HepG2 (cell line): ENCODE results near the gene DLG1. TPM values are rescaled to one million over a fixed set of nuclear protein-coding genes. Genes with fewer than 3 reads are reported as not detected.
A peak's percentile ranks its signal among the peaks of the same experiment; 100 is the strongest.

Experiments
- EP300 ChIP-seq, 3 experiments: sonication (generic) in 1 of 3; formaldehyde crosslinking in 1 of 3; IDR thresholded peaks; 2 replicates each; pipeline versions ENCODE4 v1.5.1 to v1.6.1; 2011 to 2020; ENCODE audit warnings: low read depth in 2 of 3, low read length in 2 of 3, borderline replicate concordance in 1 of 3, improper control_type of control experiment in 1 of 3, mild to moderate bottlenecking in 1 of 3, missing genetic modification reagents in 1 of 3, moderate library complexity in 1 of 3
- HHEX ChIP-seq: IDR thresholded peaks from 2 replicates; pipeline ENCODE4 v1.6.1; 2016; ENCODE audit warnings: control low read depth
- MAFK ChIP-seq, 2 experiments: IDR thresholded peaks in 1 of 2; conservative IDR thresholded peaks in 1 of 2; 2 replicates each; pipeline ENCODE4 v1.6.1; 2011; ENCODE audit warnings: improper control_type of control experiment in 2 of 2, low read length in 2 of 2
- MED8 ChIP-seq: sonication (generic); formaldehyde crosslinking; IDR thresholded peaks from 2 replicates; pipeline ENCODE4 v1.8.1; 2023; ENCODE audit warnings: mild to moderate bottlenecking, missing genetic modification reagents; ENCODE audit not compliant: insufficient replicate concordance
- RBM22 ChIP-seq: fragments of 200-400 bp; formaldehyde crosslinking; optimal IDR thresholded peaks from 2 replicates; pipeline ENCODE3; 2017; ENCODE audit warnings: mild to moderate bottlenecking, low read length, moderate library complexity
- SIN3B ChIP-seq: fragments of 150-350 bp; IDR thresholded peaks from 2 replicates; pipeline ENCODE4 v1.6.1; 2014; ENCODE audit warnings: low read length
- TBX3 ChIP-seq: fragments of 450-650 bp; IDR thresholded peaks from 2 replicates; pipeline ENCODE4 v1.6.1; 2017; ENCODE audit warnings: antibody characterized with exemption, mild to moderate bottlenecking, inconsistent platforms, borderline replicate concordance
- ZBTB38 ChIP-seq: sonication (generic); formaldehyde crosslinking; IDR thresholded peaks from 2 replicates; pipeline ENCODE4 v1.5.1; 2020; ENCODE audit warnings: mild to moderate bottlenecking, missing genetic modification reagents
- ZFP62 ChIP-seq: sonication (generic); formaldehyde crosslinking; IDR thresholded peaks from 2 replicates; pipeline ENCODE4 v1.4.0; 2020; ENCODE audit warnings: missing genetic modification reagents
- ZKSCAN1 ChIP-seq: fragments of 150-350 bp; IDR thresholded peaks from 2 replicates; pipeline ENCODE4 v1.6.1; 2014; ENCODE audit warnings: low read length
- ZMYM4 ChIP-seq: sonication (generic); formaldehyde crosslinking; IDR thresholded peaks from 2 replicates; pipeline ENCODE4 v1.8.1; 2023; ENCODE audit warnings: mild to moderate bottlenecking, missing genetic modification reagents
- ZNF12 ChIP-seq: sonication (generic); formaldehyde crosslinking; IDR thresholded peaks from 2 replicates; pipeline ENCODE4 v1.5.0; 2020; ENCODE audit warnings: missing genetic modification reagents
- ZNF367 ChIP-seq: sonication (generic); formaldehyde crosslinking; IDR thresholded peaks from 2 replicates; pipeline ENCODE4 v1.4.0; 2020; ENCODE audit warnings: missing genetic modification reagents, borderline replicate concordance
- ZNF773 ChIP-seq: sonication (generic); formaldehyde crosslinking; IDR thresholded peaks from 2 replicates; pipeline ENCODE4 v1.4.0; 2020; ENCODE audit warnings: missing genetic modification reagents, borderline replicate concordance
- ZNF776 ChIP-seq: sonication (generic); formaldehyde crosslinking; IDR thresholded peaks from 2 replicates; pipeline ENCODE4 v1.4.0; 2020; ENCODE audit warnings: mild to moderate bottlenecking, missing genetic modification reagents
- polyA plus RNA-seq, 8 experiments: library from polyadenylated mRNA; depleted of rRNA in 3 of 8; stranded (reverse) in 7 of 8; unstranded in 1 of 8; fragments of >200 nt; fragmentation: Illumina TruSeq in 4 of 8; extraction: Trizol in 4 of 8; gene quantifications; 2 replicates each; pipeline versions ENCODE4 v1.2.1 to v1.2.3, GENCODE V29; 2011 to 2016; ENCODE audit warnings: low read depth in 4 of 8, missing spikeins in 1 of 8, mixed read lengths in 1 of 8; ENCODE audit not compliant: insufficient read depth in 1 of 8
- total RNA-seq, 5 experiments: library from RNA; depleted of rRNA; stranded (reverse); fragments of >200 nt; fragmentation: Illumina TruSeq; extraction: Trizol; gene quantifications; 2 replicates each; pipeline ENCODE4 v1.2.3, GENCODE V29; 2016; ENCODE audit warnings: low read depth in 1 of 5
- TF ChIP-seq, protein P1 (sequence below): sonication (generic); formaldehyde crosslinking; IDR thresholded peaks from 2 replicates; pipeline ENCODE4 v1.8.1; 2023; ENCODE audit warnings: mild to moderate bottlenecking, missing genetic modification reagents
- TF ChIP-seq, protein P2 (sequence below): sonication (generic); formaldehyde crosslinking; IDR thresholded peaks from 2 replicates; pipeline ENCODE4 v1.4.0; 2020; ENCODE audit warnings: missing genetic modification reagents
- TF ChIP-seq, protein P3 (sequence below): sonication (generic); formaldehyde crosslinking; IDR thresholded peaks from 2 replicates; pipeline ENCODE4 v1.8.0; 2022; ENCODE audit warnings: mild to moderate bottlenecking, missing genetic modification reagents, moderate library complexity
- TF ChIP-seq, protein P4 (sequence below): sonication (generic); formaldehyde crosslinking; IDR thresholded peaks from 2 replicates; pipeline ENCODE4 v1.5.1; 2020; ENCODE audit warnings: missing genetic modification reagents, mild to moderate bottlenecking, borderline replicate concordance
- TF ChIP-seq, protein P5 (sequence below): sonication (generic); formaldehyde crosslinking; IDR thresholded peaks from 2 replicates; pipeline ENCODE4 v1.5.0; 2020; ENCODE audit warnings: missing genetic modification reagents

The DLG1 gene
- total and polyA plus RNA-seq, 2 of the 13 experiments (the other 11 are each of a cell fraction or from before 2014, with no cell fraction given): 30.5 to 104 TPM

DNA sequence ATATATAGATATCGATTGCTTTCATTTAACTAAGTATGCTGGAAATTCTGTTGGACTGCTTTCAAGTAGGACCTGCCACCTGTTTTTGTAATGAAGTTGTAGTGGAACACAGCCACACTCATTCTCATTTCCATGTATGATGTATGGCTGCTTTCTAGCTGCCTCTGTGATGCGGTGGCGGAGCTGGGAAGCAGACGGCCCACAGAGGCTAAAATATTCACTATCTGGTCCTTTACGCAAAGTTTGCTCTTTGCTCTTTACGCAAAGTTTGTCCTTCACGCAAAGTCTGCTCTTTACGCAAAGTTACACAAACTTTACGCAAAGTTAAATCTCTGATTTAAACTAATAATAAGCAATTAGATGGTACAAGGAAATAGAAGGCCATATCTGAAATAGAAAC is 91.5 kb downstream of the DLG1 start (continued):
- TF ChIP-seq, protein P1, sequence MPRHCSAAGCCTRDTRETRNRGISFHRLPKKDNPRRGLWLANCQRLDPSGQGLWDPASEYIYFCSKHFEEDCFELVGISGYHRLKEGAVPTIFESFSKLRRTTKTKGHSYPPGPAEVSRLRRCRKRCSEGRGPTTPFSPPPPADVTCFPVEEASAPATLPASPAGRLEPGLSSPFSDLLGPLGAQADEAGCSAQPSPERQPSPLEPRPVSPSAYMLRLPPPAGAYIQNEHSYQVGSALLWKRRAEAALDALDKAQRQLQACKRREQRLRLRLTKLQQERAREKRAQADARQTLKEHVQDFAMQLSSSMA (CRISPR knock-in tag): no peak
- TF ChIP-seq ZNF776 (no peak), ZNF773 (CRISPR knock-in tag) (no peak), ZMYM4 (CRISPR knock-in tag) (peak; percentile 52; the same call in 1 of the 2 replicates), ZNF12 (no peak), ZBTB38 (CRISPR knock-in tag) (0 out of 2 replicates have a peak, but pooled peaks have one; percentile 42), MED8 (CRISPR knock-in tag) (no peak), EP300 (IDR thresholded peaks at IDR 0.05; ENCODE audit: low read depth in 2 of 2, low read length in 2 of 2) (no peak), EP300 (CRISPR knock-in tag; IDR thresholded peaks at IDR 0.05; ENCODE audit: borderline replicate concordance) (no peak), HHEX (no peak), TBX3 (no peak), SIN3B (no peak), MAFK (conservative IDR thresholded peaks at IDR 0.05 in 1 of 2, IDR thresholded peaks at IDR 0.05 in 1 of 2; ENCODE audit: low read length in 2 of 2) (no peak), ZFP62 (CRISPR knock-in tag) (no peak), ZKSCAN1 (no peak), RBM22 (peak; percentile 63), ZNF367 (CRISPR knock-in tag) (no peak)
- TF ChIP-seq, protein P2, sequence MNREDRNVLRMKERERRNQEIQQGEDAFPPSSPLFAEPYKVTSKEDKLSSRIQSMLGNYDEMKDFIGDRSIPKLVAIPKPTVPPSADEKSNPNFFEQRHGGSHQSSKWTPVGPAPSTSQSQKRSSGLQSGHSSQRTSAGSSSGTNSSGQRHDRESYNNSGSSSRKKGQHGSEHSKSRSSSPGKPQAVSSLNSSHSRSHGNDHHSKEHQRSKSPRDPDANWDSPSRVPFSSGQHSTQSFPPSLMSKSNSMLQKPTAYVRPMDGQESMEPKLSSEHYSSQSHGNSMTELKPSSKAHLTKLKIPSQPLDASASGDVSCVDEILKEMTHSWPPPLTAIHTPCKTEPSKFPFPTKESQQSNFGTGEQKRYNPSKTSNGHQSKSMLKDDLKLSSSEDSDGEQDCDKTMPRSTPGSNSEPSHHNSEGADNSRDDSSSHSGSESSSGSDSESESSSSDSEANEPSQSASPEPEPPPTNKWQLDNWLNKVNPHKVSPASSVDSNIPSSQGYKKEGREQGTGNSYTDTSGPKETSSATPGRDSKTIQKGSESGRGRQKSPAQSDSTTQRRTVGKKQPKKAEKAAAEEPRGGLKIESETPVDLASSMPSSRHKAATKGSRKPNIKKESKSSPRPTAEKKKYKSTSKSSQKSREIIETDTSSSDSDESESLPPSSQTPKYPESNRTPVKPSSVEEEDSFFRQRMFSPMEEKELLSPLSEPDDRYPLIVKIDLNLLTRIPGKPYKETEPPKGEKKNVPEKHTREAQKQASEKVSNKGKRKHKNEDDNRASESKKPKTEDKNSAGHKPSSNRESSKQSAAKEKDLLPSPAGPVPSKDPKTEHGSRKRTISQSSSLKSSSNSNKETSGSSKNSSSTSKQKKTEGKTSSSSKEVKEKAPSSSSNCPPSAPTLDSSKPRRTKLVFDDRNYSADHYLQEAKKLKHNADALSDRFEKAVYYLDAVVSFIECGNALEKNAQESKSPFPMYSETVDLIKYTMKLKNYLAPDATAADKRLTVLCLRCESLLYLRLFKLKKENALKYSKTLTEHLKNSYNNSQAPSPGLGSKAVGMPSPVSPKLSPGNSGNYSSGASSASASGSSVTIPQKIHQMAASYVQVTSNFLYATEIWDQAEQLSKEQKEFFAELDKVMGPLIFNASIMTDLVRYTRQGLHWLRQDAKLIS: no peak
- TF ChIP-seq, protein P3, sequence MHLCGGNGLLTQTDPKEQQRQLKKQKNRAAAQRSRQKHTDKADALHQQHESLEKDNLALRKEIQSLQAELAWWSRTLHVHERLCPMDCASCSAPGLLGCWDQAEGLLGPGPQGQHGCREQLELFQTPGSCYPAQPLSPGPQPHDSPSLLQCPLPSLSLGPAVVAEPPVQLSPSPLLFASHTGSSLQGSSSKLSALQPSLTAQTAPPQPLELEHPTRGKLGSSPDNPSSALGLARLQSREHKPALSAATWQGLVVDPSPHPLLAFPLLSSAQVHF: no peak
- TF ChIP-seq, protein P4, sequence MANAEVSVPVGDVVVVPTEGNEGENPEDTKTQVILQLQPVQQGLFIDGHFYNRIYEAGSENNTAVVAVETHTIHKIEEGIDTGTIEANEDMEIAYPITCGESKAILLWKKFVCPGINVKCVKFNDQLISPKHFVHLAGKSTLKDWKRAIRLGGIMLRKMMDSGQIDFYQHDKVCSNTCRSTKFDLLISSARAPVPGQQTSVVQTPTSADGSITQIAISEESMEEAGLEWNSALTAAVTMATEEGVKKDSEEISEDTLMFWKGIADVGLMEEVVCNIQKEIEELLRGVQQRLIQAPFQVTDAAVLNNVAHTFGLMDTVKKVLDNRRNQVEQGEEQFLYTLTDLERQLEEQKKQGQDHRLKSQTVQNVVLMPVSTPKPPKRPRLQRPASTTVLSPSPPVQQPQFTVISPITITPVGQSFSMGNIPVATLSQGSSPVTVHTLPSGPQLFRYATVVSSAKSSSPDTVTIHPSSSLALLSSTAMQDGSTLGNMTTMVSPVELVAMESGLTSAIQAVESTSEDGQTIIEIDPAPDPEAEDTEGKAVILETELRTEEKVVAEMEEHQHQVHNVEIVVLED (CRISPR knock-in tag): no peak
- TF ChIP-seq, protein P5, sequence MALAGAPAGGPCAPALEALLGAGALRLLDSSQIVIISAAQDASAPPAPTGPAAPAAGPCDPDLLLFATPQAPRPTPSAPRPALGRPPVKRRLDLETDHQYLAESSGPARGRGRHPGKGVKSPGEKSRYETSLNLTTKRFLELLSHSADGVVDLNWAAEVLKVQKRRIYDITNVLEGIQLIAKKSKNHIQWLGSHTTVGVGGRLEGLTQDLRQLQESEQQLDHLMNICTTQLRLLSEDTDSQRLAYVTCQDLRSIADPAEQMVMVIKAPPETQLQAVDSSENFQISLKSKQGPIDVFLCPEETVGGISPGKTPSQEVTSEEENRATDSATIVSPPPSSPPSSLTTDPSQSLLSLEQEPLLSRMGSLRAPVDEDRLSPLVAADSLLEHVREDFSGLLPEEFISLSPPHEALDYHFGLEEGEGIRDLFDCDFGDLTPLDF (CRISPR knock-in tag): no peak
